Ascending aorta (tissue), 2 donors: ENCODE measurements around the gene VPS51. TPM values are rescaled to one million over a fixed set of nuclear protein-coding genes. Genes with fewer than 3 reads are reported as not detected.

Experiments
- DNase-seq, 2 donors: peaks; one replicate each; pipeline ENCODE4 v3.0.0-alpha.2; 2019; ENCODE audit warnings: low spot score in 2 of 2
- H3K27ac ChIP-seq, 2 donors: fragments of 200-600 bp; sonication (generic); one replicate each; pipeline ENCODE4 v1.5.1; 2016 to 2017; ENCODE audit warnings: mild to moderate bottlenecking in 1 of 2
- H3K27me3 ChIP-seq: fragments of 200-600 bp; sonication (generic); one replicate; pipeline ENCODE4 v1.5.1; 2017
- H3K36me3 ChIP-seq, 2 donors: fragments of 200-600 bp; sonication (generic); one replicate each; pipeline ENCODE4 v1.5.1; 2016
- H3K4me1 ChIP-seq, 2 donors: fragments of 200-600 bp; sonication (generic); one replicate each; pipeline ENCODE4 v1.5.1; 2016 to 2017; ENCODE audit warnings: mild to moderate bottlenecking in 1 of 2
- H3K4me3 ChIP-seq, 2 donors: fragments of 200-600 bp; sonication (generic); one replicate each; pipeline ENCODE4 v1.5.1; 2016 to 2017; ENCODE audit warnings: mild to moderate bottlenecking in 1 of 2
- H3K9me3 ChIP-seq, 2 donors: fragments of 200-600 bp; sonication (generic); one replicate each; pipeline ENCODE4 v1.5.1; 2016
- CTCF ChIP-seq, 3 experiments: fragments of 200-600 bp in 2 of 3; fragments of 450-650 bp in 1 of 3; sonication (generic) in 2 of 3; IDR thresholded peaks; one replicate each; pipeline ENCODE4 v1.5.1; 2016 to 2019; ENCODE audit warnings: antibody characterized with exemption in 3 of 3, mild to moderate bottlenecking in 1 of 3, moderate library complexity in 1 of 3
- intact Hi-C: fragments of 100-400 bp; cut with DNase I; formaldehyde crosslinking; loops from one replicate; pipeline ENCODE4 v1.15.1; 2023
- total RNA-seq: library from RNA; depleted of rRNA; stranded (reverse); fragments of >200 nt; gene quantifications from one replicate; pipeline ENCODE4 v1.1.0, GENCODE V29; 2016

The VPS51 gene
- total RNA-seq, 1 donor from 2014 or later = 226 TPM

GRCh38 chr11:65056999-65057398 lies 39.0 kb upstream of the VPS51 start:
- DNase-seq = no peak
- H3K27ac ChIP-seq = no peak overlapping the region

GRCh38 chr11:65057526-65057925 lies 38.5 kb upstream of the VPS51 start:
- no peaks in the 10 kb centered on the region for H3K27me3 ChIP-seq
- TF ChIP-seq CTCF (IDR thresholded peaks at IDR 0.05) = no peak
- intact Hi-C loops = no loop called here
- H3K9me3 ChIP-seq = no peaks in the 10 kb centered on the region
- H3K27ac ChIP-seq = no peak overlapping the region
- no peaks in the 10 kb centered on the region for H3K4me1 ChIP-seq
- no peak overlapping the region for H3K4me3 ChIP-seq
- no peak for DNase-seq
- no peaks in the 10 kb centered on the region for H3K36me3 ChIP-seq

More at GRCh38 chr11:65056999-65057398, 39.0 kb upstream of the VPS51 start:
- H3K36me3 ChIP-seq = no peaks in the 10 kb centered on the region
- H3K4me3 ChIP-seq = no peak overlapping the region
- H3K9me3 ChIP-seq = no peaks in the 10 kb centered on the region
- no peak for TF ChIP-seq CTCF (IDR thresholded peaks at IDR 0.05)
- no peaks in the 10 kb centered on the region for H3K27me3 ChIP-seq
- intact Hi-C loops = no loop called here
- no peaks in the 10 kb centered on the region for H3K4me1 ChIP-seq

GRCh38 chr11:65058012-65058411 lies 38.0 kb upstream of the VPS51 start:
- TF ChIP-seq CTCF (IDR thresholded peaks at IDR 0.05) = no peak
- intact Hi-C loops = no loop called here
- H3K9me3 ChIP-seq = no peaks in the 10 kb centered on the region
- no peaks in the 10 kb centered on the region for H3K4me1 ChIP-seq
- H3K27ac ChIP-seq = no peak overlapping the region
- DNase-seq = no peak
- H3K27me3 ChIP-seq = no peaks in the 10 kb centered on the region
- no peaks in the 10 kb centered on the region for H3K36me3 ChIP-seq
- H3K4me3 ChIP-seq = no peak overlapping the region

GRCh38 chr11:65058419-65059054 lies 37.5 kb upstream of the VPS51 start, which contains the start of gene NAALADL1:
Gene NAALADL1, minus strand, starts transcription at chr11:65058553. Its CDS starts 32 bp downstream, at chr11:65058521.
- no peak for DNase-seq
- Histone ChIP-seq H3K4me1 (no peaks in the 10 kb centered on the region), H3K27me3 (no peaks in the 10 kb centered on the region), H3K9me3 (no peaks in the 10 kb centered on the region), H3K36me3 (no peaks in the 10 kb centered on the region), H3K4me3 (no peak within 1 kb of the TSS), H3K27ac (no peak within 1 kb of the TSS)
- intact Hi-C loops = no loop called here
- TF ChIP-seq CTCF (IDR thresholded peaks at IDR 0.05) = no peak

- H3K4me1 ChIP-seq = no peaks in the 10 kb centered on the region
- no peak for TF ChIP-seq CTCF (IDR thresholded peaks at IDR 0.05)
- no peaks in the 10 kb centered on the region for H3K9me3 ChIP-seq
- H3K27me3 ChIP-seq = no peaks in the 10 kb centered on the region
- H3K27ac ChIP-seq = no peak overlapping the region
- DNase-seq = no peak
- H3K36me3 ChIP-seq = no peaks in the 10 kb centered on the region
- intact Hi-C loops = no loop called here
- H3K4me3 ChIP-seq = no peak overlapping the region
Measured at GRCh38 chr11:65059523-65059922, 36.5 kb upstream of the VPS51 start.
